Stimulated activated CD4-positive, alpha-beta T cell treated with anti-CD3 and anti-CD28 coated beads, Interleukin-15, amount 100 ng/mL, for 1 hour (primary cell): Measurements from ENCODE around the gene GATA1.

ENCODE experiments used
- DNase-seq, 2 donors: peaks; one replicate each; pipeline ENCODE4 v3.0.0-alpha.2; 2020; ENCODE audit warnings: low read depth in 1 of 2, low spot score in 1 of 2

GATA1 gene

DNA sequence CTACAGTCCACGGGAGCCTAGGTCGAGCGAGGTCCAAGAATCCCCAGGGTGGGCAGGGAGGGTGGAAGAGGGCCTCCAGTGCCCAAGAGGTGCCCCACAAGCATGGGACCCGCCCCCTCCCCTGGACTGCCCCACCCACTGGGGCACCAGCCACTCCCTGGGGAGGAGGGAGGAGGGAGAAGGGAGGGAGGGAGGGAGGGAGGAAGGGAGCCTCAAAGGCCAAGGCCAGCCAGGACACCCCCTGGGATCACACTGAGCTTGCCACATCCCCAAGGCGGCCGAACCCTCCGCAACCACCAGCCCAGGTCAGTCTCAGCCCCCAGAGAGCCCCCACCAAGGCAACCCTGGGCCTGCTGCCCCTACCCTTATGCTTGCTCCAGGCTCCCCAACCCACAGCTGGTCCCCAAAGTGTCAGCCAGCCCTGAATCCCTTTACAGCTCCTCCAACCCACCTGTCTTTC, at the start of gene GATA1:
Gene GATA1 (plus strand): TSS at position 250 of the 460 bp plus-strand sequence. CDS start 4,520 bp downstream, outside the sequence.
- no peak for DNase-seq

DNA sequence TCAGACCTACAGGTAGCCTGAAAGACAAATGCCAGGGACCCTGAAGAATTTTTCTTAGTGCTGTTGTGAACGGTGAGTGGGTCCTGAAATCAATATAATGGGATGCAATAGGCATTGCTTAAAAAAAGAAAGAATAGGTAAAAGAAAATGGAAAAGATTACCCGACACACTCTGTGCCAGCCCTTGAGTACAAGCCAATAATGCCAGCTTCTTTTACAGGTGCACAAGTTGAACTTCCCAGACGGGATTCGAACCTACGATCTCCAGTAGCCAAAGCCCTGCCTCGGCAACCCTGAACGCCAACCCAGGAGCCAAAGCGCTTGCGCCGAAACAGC, 49.5 kb upstream of the GATA1 start:
- DNase-seq, result no peak

DNA sequence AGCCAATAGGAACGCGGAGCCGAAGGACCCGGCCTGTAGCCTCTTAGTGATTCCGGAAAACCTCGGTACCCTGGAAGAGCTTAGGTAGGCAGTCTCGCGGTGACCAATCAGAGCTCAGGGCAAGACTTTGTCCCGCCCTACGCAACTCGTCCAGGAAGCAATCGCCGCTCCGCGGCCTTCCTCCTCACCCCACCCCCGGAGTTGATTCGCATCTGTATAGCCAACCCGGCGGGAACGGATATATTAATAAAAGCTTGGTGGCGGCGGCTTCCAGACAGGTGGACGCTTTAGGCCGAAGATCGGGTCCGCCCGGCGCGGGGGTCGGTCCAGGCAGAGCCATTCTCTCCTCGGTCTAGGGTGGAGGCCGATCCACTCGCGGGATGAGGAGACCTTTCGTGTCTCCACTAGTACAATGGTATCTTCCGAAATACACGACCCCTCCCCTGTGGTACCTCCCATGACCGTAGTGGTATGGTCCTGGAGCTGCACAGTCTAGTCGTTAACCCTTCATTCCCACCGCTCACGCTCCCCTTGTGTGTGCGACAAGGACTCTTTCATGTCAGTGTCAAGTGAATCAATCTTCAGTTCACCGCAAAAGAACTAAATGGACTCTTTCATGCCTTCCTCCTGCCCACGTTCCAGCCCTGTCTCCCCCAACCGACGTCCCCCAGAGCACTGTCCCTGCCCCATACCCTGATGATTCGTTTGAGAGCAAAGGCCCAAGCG, 49.0 kb upstream of the GATA1 start:
- peak; percentile 69 for DNase-seq

DNA sequence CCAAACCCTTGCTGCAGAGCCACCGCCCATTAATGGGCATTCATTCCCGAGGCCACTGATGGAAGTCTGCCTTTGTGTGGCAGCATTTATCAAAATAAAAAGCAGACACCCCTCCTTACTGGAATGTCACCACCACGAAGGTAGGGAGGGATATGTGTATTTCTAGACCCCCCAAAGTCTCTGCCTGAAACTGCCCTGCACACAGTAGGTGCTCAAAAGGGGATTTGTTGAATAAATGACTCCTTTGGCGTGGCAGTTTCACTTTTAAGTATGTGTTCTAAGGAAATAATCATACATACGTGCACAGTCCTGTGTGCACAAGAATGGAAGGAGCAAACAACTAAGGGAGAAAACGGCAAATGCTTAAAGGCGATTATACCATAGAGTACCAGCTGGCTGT, 48.5 kb upstream of the GATA1 start:
- DNase-seq, result no peak

DNA sequence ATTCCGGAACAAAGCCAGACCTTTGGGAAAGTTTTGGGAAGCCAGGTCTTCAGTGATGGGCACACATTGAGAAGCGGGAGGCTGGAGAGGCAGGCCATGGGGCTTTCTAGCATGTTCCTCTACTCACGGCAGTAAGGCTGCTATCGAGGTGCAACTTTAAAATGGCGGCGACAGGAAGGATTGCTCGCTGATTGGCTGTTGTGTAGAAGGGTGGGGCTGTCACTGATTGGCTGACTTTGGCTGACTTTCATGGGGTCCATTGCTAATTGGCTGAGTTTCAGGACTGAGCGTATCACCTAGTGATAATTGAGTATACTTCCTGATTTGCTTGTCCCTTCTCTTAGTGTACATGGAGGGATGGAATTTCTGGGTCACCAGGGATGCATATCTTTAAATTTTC, 44.6 kb upstream of the GATA1 start:
- no peak for DNase-seq

DNA sequence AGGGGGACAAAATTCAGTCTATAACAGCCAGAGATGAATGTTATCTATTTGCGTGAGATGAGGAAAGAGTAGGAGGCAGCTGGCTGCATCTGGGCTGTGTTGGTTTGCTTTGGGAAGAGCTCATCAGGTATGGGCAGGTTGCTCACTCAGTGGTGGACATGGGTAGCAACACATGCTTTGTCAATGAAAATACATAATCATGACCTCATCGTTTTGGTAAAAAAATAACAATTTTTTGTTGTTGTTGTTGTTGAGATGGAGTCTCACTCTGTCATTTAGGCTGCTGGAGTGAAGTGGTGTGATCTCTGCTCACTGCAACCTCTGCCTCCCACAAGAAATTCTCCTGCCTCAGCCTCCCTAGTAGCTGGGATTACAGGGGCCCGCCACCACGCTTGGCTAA, 41.2 kb upstream of the GATA1 start:
- no peak for DNase-seq

DNA sequence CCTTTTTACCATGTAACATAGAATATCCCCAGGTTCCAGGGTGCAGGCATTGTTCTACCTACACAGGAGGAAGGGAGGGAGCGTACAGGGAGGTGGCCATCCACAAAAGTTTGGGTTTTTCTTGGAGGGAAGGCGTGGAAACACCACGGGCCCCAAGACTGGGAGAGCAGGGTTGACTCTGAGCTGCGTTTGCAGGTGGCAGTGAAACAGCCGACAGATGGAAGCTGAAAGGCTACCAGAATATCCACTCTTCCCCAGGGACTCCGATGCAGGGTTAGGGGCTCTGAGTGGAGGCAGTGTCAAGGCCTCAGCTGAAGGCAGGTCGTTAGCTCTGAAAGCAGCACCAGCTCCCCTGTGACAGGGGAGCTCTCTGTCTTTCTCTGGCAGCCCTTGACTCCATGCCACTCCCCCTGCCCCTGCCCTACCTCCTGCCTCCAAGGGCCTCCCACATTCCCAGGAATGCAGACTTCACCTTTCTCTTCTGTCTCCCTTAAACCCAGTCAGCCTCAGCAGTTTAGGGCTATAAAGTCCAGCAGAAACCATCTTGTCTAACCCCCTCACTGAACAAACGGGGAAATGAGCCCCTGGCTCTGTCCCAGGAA, 38.9 kb upstream of the GATA1 start:
- no peak for DNase-seq

DNA sequence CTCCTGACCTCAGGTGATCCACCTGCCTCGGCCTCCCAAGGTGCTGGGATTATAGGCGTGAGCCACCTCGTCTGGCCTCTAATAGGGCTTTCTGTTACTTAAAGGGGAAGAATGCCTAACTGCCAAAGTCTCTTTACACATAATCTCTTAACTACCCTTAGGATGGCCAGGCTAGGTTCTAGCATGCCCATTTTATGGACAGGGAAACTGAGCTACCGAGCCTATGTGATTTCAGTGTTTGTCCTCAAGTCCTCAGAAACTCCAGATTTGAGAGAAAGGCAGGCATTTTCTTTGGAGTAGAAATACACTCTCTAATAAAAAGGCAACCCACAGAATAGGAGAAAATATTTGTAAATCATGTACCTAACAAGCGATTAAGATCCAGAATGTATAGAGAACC, 37.2 kb upstream of the GATA1 start:
- no peak for DNase-seq

DNA sequence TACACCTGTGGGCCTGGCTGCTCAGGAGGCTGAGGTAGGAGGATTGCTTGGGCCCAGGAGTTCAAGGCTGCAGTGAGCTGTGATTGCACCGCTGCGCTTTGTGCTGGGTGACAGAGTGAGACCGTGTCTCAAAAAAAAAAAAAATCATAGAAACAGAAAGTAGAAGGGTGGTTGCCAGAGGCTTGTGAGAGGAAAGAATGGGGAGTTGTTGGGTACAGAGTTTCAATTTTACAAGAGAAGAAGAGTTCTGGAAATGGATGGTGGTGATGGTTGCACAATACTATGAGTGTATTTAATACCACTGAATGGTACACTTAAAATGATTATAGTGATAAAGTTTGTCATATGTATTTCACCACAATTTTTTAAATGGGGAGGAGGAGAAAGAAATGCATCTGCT, 35.0 kb upstream of the GATA1 start:
- no peak for DNase-seq

DNA sequence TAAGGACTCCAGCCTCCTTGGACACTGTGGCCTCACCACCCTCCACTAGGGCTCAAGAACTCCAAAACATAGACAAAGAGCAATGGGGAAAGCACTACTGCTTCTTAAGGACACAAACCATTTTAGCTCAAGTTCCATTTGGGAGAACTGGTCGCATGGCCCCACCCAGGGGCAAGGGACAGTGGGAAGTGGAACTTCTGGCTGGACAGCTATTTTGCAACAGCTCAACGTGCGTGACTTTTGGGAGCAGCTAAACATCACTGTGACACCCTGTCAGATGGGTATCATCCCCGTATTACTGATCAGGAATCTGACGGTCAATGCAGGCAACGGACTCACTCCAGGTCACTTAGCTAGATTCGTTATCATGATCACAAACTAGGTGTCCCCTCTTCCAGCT, 33.9 kb upstream of the GATA1 start:
- no peak for DNase-seq

DNA sequence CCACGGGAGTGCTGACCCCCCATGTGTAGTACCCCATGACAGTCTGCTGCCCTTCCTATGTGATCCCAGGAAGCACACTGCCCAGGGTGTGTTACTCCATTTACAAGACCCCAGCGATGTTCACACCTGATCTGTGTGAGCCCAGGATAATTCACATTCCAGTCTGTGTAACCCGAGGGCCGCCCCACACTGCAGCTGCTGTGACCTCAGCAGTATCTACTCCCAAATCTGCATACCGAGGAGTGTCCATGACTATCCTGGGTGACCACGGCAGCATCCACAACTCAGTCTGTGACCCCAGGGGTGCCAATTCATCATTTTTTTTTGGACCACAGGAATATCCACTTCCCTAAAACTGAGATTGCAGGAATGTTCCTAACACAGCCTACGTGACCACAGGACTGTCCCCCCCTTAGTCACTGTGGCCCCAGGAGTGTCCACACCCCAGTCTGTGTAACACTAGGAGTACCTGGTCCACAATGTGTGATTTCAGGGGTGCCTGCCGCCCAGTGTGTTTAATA, 32.6 kb upstream of the GATA1 start:
- DNase-seq, result no peak

DNA sequence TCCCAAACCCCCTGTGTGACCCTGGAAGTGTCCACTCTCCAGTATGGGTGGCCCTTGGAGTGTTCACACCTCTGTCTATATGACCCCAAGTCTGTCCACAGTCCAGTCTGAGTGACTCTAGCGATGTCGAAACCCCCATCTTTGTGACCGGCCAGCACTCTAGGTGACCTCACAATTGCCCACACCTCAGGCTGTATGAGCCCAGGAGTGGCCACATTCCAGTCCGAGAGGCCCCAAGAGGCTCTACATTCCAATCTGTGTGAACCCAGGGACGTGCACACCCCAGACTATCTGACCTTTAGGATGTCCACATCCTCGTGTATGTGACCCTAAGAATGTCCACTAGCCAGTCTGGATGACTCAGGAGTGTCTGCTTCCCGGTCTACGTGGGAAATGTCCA, 32.2 kb upstream of the GATA1 start:
- DNase-seq, result no peak

DNA sequence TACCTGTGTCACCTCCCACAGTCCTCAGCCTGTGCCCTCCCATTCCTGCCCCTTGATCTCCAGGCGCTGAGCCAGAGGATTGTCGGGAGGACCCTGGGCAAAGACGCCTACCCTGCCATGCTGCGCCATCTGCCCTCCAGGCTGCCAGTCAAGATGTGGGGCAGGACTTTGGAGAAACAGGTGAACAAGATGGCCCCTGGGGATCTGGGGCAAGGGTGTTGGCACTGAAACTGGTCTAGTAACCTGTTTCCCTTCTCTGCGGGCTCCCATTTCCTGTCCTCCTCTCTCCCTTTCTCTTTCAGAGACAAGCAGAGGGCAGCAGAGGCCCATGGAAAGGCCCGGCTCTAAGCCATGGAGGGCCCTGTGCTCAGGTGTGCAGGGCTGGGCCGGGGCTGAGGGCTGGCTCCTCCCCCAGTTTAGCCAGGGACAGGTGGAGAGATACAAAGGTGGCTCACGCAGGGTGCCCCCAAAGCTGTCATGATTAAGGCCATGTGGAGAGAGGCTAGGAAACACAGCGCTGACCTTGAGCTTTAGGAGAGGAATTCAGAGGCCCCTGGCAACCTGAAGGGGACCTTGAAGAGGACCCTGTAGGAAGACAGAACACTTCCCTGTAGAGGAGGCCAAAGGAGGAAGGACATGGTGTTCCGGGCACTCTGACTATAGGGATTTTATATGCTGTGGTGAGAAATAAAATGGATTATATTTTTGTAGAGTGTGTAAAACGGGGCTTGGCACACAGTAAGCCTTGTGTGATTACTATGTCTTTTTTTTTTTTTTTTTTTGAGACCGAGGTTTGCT, 24.5 kb upstream of the GATA1 start, which contains the start of gene GLOD5:
Gene GLOD5 (plus strand): TSS at position 74 of the 798 bp plus-strand sequence. CDS start 44 bp downstream, at position 118.
- DNase-seq, result no peak

DNA sequence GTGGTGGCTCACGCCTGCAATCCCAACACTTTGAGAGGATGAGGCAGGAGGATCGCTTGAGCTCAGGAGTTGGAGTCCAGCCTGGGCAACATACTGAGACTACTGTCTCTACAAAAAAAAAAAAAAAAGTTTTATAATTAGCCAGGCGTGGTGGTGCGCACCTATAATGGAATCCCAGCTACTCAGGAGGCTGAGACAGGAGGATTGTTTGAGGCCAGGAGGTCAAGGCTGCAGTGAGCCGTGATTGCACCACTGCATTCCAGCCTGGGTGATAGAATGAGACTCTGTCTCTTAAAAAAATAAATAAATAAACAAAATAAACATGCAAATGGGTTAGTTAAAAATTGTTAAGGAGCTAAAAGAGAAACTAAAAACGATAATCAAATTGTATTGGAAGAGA, 17.2 kb upstream of the GATA1 start:
- no peak for DNase-seq

DNA sequence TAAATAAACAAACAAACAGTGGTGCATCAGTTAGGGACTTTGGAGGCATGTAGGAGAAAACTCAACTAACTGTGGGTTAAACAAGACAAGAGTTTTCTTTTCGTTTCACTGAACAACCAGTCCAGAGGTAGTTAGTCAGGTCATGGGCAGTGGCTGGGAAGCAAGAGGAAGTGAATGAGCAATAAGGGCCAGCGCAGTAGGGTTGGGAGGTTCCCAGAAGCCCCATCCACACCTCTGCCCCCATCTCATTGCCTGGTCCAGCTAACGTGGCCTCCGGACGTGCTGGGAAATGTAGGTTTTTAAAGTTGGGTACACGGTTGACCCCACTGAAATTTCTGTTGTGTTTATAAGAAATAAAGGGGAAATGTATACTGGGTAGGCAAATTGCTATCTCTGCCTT, 16.1 kb upstream of the GATA1 start:
- no peak for DNase-seq

DNA sequence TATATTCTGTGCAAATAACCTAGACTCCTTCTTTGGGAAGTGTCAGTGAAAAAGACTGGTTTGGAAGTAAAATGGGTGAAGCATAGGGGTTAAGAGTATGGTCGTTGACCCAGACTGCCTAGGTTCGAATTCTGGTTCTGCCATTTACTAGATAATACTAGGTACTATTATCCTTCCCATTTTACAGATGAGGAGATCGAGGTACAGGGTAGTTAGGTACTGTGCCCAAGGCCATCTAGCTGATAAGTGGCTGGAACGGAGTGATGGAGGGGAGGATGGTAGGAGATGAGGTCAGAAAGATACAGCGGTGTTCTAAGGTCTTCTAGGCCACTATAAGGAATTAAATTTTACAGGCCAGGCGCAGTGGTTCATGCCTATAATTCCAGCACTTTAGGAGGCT, 13.8 kb upstream of the GATA1 start:
- no peak for DNase-seq

DNA sequence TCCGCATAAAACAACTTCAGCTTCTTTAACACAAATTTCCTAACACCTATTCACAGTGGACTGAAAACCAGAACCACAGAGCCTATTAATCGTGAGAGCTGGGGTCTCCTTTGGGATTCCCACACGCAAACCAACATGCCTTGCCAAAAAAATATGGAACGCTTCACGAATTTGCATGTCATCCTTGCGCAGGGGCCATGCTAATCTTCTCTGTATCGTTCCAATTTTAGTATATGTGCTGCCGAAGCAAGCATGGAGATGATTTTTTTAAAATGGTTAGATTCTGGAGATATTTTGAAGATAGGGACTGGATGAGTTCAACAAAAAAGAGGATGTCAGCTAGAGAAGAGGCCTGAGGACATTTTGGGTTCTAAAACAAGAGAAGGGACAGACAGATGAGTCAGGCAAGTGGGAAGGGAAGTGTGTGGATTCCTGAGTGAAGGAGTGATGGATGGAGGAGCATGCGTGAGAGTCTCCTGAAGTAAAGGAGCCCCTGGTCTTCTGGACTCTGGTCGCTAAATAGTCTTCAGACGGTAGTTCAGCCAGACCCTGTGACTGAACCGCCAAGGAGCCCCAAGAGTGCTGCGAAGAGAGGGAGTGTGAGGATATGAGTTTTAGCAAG, 9.5 kb upstream of the GATA1 start:
- no peak for DNase-seq

DNA sequence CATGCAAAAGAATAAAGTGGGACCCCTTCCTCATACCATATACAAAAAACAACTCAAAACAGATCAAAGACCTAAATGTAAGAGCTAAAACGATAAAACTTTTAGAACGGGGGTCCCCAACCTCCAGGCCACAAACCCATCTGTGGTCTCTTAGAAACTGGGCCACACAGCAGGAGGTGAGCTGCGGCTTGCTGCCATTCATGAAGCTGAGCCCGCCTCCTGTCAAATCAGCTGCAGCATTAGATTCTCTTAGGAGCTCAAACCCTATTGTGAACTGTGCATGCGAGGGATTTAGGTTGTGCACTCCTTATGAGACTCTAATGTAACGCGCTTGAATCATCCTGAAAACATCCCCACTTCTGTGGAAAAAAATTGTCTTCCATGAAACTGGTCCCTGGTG, 7.0 kb upstream of the GATA1 start:
- DNase-seq, result no peak

DNA sequence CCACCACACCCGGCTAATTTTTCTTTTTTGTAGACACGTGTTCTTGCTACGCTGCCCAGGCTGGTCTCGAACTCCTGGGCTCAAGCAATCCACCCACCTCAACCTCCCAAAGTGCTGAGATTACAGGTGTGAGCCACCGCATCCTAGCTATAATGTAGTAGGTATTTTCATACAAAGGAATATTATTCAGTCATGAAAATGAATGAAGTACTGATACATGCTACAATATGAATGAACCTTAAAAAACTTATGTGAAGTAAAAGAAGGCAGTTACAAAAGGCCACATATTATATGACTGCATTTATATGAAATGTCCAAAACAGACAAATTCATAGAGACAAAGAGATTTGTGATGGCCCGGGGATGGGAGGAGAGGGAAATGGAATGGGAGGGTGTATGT, 4.7 kb upstream of the GATA1 start:
- no peak for DNase-seq

DNA sequence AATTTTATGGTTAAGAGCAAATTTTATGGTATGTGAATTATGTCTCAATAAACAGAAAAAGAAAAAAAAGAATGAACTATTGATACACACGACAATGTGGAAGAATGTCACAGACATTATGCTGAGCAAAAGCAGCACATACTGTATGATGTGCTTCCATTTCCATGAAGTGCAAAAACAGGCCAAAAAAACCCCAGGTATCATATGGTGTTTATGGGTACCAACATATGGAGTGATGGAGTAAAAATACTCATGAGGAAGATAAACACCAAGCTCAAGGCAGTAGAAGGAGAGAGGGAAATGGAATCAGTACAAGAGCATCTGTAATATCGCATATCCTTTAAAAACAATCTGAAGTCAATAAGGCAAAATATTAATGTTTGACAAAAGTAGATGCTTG, 4.2 kb upstream of the GATA1 start:
- DNase-seq, result no peak

DNA sequence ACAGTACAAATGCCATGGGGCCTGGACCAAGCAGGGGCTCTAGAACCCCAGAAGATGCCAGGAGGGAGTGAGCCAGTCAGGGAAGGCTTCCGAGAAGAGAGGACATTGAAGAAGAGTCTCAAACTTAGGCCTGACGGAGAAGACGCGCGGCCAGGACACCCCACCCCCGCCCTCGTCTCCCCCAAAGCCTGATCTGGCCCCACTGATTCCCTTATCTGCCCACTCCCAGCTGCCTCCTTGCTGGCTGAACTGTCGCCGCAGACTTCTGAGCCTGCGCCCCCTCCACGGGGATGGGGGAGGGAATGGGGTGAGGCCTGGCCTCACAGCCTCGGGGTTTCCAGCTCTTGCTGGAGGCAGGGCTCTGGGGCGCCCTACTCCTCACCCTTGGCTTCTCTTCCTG, 3.6 kb upstream of the GATA1 start:
- DNase-seq, result no peak

DNA sequence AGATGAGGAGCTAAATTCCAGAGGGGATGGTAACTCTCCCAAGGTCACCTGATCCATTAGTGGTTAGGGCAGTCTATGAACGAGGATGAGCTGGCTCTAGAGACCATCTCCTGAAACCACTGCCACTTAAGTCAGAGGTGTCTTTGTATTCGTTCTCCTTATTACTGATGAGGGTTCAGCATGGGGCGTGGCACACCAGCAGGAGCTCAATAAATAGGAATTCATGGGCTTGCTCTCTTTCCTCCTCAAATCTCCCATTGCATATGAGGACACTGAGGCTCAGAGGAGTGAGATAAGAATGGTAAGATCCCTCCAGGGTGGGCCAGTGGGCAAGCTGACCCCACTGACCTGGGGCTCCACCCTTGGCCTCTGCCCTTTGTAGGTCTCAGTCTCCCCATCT, 1.7 kb upstream of the GATA1 start:
- no peak for DNase-seq
